ENCODE measurements around the gene STRIT1.
"Not testable (repeated sequence)": the region's sequence is repeated elsewhere in the genome, so short reads cannot be mapped to it uniquely, and the experiment has no call there.

Gene STRIT1

DNA sequence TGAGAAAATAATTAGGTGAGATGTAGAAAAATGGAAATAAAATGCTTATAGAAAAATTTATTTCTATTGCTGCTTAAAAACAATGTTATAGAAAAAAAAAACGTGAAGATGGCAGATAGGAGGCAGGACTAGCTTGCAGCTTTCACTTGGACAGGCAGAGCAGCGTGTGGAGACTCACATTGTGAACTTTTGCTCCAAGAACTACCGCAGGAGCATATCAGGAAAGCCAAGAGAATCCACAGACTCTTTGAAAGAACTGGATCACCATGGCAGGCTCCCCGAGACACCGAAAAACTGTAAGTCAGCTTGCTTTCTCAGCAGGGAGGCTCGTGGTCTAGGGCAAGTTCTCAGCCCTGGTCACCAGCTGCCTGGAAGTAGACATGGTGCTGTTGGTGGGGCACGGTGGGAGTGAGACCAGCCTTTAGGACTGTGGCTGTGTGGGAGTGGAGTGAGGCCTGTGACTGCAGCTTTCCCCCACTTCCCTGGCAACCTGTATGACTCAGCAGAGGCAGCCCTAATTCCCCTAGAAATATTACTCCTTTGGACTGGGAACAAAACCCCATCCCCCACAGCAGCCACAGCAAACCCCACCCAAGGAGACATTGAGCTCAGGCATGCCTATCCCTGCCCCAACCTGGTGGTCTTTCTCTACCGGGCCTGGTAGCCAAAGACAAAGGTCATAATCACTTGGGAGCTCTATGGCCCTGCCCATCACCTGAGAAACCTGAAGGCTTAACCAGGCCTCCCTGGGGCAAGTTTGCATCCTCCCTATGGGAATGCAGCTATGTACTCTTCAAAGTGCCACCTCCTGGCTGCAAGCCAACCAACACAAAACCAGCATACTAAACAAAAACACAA, 22.8 kb downstream of the STRIT1 start:
- no peak for DNase-seq (ENCODE audit: low read depth, low spot score)

GRCh38 chr3:155270063-155270462, 23.4 kb downstream of the STRIT1 start:
- no peak for DNase-seq (ENCODE audit: low read depth, low spot score)

DNA sequence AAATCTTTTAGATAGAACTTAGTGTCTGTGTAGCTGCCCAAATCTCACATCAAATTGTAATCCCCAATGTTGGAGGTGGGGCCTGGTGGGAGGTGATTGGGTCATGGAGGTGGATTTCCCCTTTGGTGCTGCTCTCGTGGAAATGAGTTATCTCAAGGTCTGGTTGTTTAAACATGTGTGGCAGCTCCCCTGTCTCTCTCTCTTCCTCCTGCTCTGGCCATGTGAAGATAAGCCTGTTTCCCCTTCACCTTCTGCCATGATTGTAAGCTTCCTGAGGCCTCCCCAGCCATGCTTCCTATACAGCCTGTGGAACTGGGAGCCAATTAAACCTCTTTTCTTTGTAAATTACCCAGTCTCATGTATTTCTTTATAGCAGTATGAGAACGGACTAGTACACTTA, 30.6 kb downstream of the STRIT1 start:
- DNase-seq (ENCODE audit: low read depth, low spot score) = not testable (repeated sequence)

- DNase-seq (ENCODE audit: low read depth, low spot score) = no peak
Measured at GRCh38 chr3:155262295-155262694, 31.2 kb downstream of the STRIT1 start.

GRCh38 chr3:155254445-155254844, 39.0 kb downstream of the STRIT1 start:
- DNase-seq (ENCODE audit: low read depth, low spot score) = no peak

DNA sequence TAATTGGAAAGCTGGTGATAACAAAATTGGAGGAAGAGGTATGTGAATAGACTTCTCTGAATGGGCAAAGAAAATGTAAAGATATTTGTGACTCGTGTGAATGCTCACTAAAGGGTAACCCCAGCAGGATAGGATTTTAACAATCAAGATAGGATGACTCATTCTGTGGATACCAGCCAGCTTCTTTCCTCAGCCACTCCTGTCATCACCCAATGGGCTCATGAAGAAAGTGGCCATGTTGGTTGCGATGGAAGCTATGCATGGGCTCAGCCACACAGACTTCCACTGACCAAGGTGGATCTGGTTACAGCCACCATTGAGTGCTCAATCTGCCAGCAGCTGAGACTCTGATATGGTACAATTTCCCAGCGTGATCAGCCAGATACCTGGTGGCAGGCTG, 40.9 kb downstream of the STRIT1 start:
- no peak for DNase-seq (ENCODE audit: low read depth, low spot score)

DNA sequence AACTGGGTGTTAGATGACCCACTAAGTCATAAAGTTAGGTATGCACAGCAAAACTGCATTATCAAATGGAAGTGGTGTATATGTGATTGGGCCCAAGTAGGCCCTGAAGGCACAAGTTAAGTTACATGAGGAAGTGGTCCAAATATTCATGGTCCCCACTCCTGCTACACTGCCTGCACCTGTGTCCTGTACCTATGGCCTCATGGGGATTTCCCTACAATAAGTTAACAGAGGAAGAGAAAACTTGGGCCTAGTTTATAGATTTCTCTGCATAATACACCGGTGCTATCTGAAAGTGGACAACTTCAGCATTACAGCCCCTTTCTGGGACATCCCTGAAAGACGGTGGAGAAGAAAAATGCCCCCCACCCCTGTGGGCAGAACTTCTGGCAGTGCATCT, 41.5 kb downstream of the STRIT1 start:
- DNase-seq (ENCODE audit: low read depth, low spot score) = no peak

DNA sequence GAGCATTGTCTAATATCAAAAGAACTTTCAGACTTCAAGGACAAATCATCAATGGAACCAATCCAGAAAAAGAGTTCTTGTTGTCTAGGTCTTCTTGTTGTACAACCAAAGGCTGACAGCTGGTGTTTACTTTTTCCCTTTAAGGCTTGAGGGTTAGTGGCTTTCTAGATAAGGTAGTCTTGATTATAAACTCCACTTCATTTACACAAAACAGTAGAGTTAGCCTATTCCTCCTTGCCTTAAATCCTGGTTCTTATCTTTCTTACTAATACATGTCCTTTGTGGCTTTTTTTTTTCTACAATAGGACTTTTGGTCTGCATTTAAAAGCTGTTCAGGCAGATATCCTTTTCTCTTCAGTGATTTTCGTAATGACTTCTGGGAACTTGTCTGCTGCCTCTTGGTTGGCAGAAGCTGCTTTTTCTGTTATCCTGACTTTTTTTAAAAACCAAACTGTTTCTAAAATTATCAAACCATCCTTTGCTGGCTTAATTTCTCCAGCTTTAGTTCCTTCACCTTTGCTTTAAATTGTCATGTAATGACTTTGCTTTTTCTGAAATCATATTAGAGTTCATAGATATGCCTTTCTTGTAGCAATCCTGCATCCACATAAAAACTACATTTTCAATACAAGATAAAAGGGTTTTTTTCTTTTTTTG, 44.8 kb downstream of the STRIT1 start:
- DNase-seq (ENCODE audit: low read depth, low spot score) = no peak

- DNase-seq (ENCODE audit: low read depth, low spot score) = no peak
Measured at GRCh38 chr3:155244699-155245098, 48.8 kb downstream of the STRIT1 start.

GRCh38 chr3:155244216-155244615, 49.3 kb downstream of the STRIT1 start:
- no peak for DNase-seq (ENCODE audit: low read depth, low spot score)

GRCh38 chr3:155243512-155243921, 50.0 kb downstream of the STRIT1 start:
- no peak for DNase-seq (ENCODE audit: low read depth, low spot score)

GRCh38 chr3:155242342-155242741, 51.1 kb downstream of the STRIT1 start:
- no peak for DNase-seq (ENCODE audit: low read depth, low spot score)

- no peak for DNase-seq (ENCODE audit: low read depth, low spot score)
Measured at GRCh38 chr3:155241579-155241978, 51.9 kb downstream of the STRIT1 start.

Measured in activated naive CD8-positive, alpha-beta T cell treated with anti-CD3 and anti-CD28 coated beads, Interleukin-2, amount 50 U/mL, for 16 hours (primary cell).